HG02840 (cell line): ENCODE results near the gene TARBP2.
"Not testable (repeated sequence)": the region's sequence is repeated elsewhere in the genome, so short reads cannot be mapped to it uniquely, and the experiment has no call there.

Source experiments
- ATAC-seq: cut with Tn5 transposase; IDR thresholded peaks from one replicate; pipeline ENCODE4 v1.9.1; 2021; ENCODE audit warnings: mild to moderate bottlenecking, moderate library complexity, moderate number of reproducible peaks; ENCODE audit not compliant: unreplicated experiment, low FRiP score

The TARBP2 gene

DNA sequence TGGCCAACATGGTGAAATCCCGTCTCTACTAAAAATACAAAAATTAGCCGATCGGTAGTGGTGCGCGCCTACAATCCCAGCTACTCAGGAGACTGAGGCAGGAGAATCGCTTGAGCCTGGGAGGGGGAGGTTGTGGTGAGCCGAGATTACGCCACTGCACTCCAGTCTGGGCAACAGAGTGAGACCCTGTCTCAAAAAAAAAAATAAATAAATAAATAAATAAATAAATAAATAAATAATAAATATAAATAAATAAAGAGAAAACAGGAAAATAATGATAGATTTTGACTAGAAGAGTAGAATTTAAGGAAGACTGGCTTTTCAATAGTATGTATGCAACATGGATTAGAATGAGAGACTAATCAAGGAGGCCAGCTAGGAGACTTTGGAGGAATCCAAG, 49.0 kb downstream of the TARBP2 start:
- not testable (repeated sequence) for ATAC-seq

DNA sequence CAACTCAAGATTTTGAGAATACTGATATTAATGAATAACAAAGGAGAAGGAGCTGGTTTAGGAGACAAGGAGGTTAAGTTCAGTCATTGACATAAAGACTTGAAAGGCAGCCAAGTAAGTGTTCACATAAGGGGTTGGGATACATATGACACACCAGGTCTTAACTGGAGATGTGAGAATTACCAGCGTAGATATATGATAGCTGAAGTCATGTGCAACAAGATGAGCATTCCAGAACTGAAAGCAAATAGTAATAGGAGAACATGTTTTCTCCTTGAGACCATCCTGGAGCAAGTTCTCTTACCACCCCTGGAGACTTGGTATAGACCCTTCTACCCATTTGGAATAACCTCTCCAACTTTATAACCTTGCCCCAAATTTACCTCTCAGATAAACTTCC, 49.5 kb downstream of the TARBP2 start:
- no peak for ATAC-seq

DNA sequence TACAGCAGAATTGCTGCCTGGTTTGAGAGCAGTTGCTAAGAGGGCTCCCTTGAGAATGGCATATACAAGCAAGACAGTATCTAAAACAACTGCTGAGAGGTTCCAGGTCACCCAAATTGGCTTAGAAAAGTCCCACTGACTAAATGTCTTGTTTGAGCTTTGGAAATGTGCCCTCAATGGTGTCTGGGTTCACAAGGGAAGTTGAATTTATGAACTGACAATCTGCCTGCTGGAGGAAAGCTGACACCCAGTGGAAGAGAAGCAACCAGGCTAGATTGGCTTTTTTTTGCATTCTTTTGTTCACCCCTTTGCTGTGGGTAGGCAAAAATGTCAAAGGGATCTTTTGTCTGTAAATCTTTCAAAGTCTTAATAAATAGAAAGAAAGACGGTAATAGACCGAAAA, 50.8 kb downstream of the TARBP2 start:
- ATAC-seq = no peak

DNA sequence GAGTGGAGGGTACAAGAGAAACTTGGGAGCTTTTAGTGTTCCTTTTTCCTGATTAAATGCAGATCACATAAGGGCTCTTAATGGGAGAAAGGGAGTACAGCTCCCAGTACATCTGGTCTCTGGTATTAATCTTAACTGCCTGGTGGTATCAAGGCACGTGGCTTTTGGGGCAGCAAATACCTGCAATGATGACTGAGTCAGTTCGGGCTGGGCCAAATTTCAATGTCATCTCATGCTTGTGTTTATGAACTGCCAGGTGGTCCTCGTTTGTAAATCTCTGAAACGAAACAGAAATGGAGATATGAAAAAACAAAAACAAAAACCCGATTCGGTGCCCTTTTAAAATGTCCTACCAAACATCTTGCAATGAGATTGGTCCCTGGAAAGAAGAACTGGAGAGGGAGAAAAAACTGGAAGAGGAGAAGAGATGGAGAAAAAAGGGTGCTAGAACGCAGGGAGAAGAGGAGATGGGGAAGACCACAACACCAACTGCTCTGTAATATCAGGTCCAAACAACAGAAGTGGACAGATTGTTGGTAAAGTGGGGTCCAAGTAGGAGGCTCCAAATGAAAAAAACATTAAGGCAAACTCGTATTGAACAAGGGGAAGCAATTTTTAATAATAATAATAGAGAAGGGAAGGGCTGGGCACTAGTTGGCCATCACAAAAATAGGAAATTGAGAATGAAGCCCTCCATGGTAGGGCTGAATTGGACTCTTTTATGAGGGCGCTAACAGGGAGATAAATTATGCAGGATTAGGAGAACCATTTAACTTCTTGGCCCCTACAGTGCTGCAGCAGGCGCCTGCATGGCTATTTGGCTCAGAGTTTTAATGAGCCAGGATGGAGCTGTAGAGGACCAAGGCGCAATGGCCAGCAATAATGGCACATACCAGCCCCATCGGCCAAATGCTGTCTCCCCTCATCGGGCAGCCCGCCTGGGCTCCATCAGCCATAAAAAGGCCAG, 51.6 kb downstream of the TARBP2 start:
- ATAC-seq = no peak
